T-helper 17 cell (primary cell): Measurements from ENCODE around the gene BRS3. TPM values are rescaled to one million over a fixed set of nuclear protein-coding genes. Genes with fewer than 3 reads are reported as not detected.

ENCODE experiments used
- total RNA-seq, 4 donors: library from RNA in 2 of 4; stranded (reverse) in 2 of 4; gene quantifications; one replicate each; pipeline ENCODE4 v1.2.3 and lab custom pipeline; 2022 to 2026

BRS3 gene
- total RNA-seq, 2 donors from 2014 or later: not detected

Other genes with a start within 250 kb of the BRS3 start
- gene MAP7D3, start 236.5 kb upstream of the BRS3 start, total RNA-seq: 1 to 10 TPM; 6.0 to 6.7 TPM
- gene ADGRG4, start 187.0 kb upstream of the BRS3 start, total RNA-seq: not detected
- 10 to 100 TPM; 35.9 to 36.5 TPM for gene HTATSF1, start 9.6 kb downstream of the BRS3 start, total RNA-seq
- gene VGLL1, start 44.3 kb downstream of the BRS3 start, total RNA-seq: not detected
- gene CD40LG, start 160.2 kb downstream of the BRS3 start, total RNA-seq: 10 to 100 TPM; 34.8 to 60.7 TPM